HuH-7.5 (cell line): Measurements from ENCODE around the gene FMN2.
"Not testable (repeated sequence)": the region's sequence is repeated elsewhere in the genome, so short reads cannot be mapped to it uniquely, and the experiment has no call there.

ENCODE experiments used
- DNase-seq: peaks from one replicate; pipeline ENCODE4 v3.0.0; 2011; ENCODE audit warnings: low spot score

The FMN2 gene

GRCh38 chr1:240312872-240313271 lies 221.2 kb downstream of the FMN2 start:
- no peak for DNase-seq

GRCh38 chr1:240314845-240315801 lies 223.4 kb downstream of the FMN2 start:
- no peak for DNase-seq

- DNase-seq = no peak
Observed at GRCh38 chr1:240319998-240320397, 228.3 kb downstream of the FMN2 start.

- DNase-seq = no peak
Observed at GRCh38 chr1:240320659-240321058, 229.0 kb downstream of the FMN2 start.

GRCh38 chr1:240322943-240323342 lies 231.3 kb downstream of the FMN2 start:
- no peak for DNase-seq

- DNase-seq = not testable (repeated sequence)
Observed at GRCh38 chr1:240328382-240328781, 236.7 kb downstream of the FMN2 start.

GRCh38 chr1:240329443-240329842 lies 237.8 kb downstream of the FMN2 start:
- DNase-seq = no peak

- no peak for DNase-seq
Observed at GRCh38 chr1:240332672-240333071, 241.0 kb downstream of the FMN2 start.

- DNase-seq = no peak
Observed at GRCh38 chr1:240337781-240338180, 246.1 kb downstream of the FMN2 start.

GRCh38 chr1:240338837-240339236 lies 247.2 kb downstream of the FMN2 start:
- no peak for DNase-seq

GRCh38 chr1:240341365-240342250 lies 249.9 kb downstream of the FMN2 start:
- DNase-seq = no peak

GRCh38 chr1:240342251-240342625 lies 250.6 kb downstream of the FMN2 start:
- no peak for DNase-seq

- DNase-seq = no peak
Observed at GRCh38 chr1:240343045-240343444, 251.4 kb downstream of the FMN2 start.

GRCh38 chr1:240343966-240344365 lies 252.3 kb downstream of the FMN2 start:
- DNase-seq = no peak

- no peak for DNase-seq
Observed at GRCh38 chr1:240344918-240345317, 253.2 kb downstream of the FMN2 start.

GRCh38 chr1:240349695-240350094 lies 258.0 kb downstream of the FMN2 start:
- DNase-seq = no peak

- DNase-seq = no peak
Observed at GRCh38 chr1:240350910-240351331, 259.2 kb downstream of the FMN2 start.

- DNase-seq = no peak
Observed at GRCh38 chr1:240351690-240352089, 260.0 kb downstream of the FMN2 start.

GRCh38 chr1:240352769-240353168 lies 261.1 kb downstream of the FMN2 start:
- DNase-seq = no peak

- DNase-seq = no peak
Observed at GRCh38 chr1:240356568-240356967, 264.9 kb downstream of the FMN2 start.

GRCh38 chr1:240362046-240362445 lies 270.4 kb downstream of the FMN2 start:
- no peak for DNase-seq

GRCh38 chr1:240362826-240363225 lies 271.1 kb downstream of the FMN2 start:
- DNase-seq = no peak

- no peak for DNase-seq
Observed at GRCh38 chr1:240363315-240363714, 271.6 kb downstream of the FMN2 start.
